ENCODE results near the gene NT5DC1. TPM values are rescaled to one million over a fixed set of nuclear protein-coding genes. Genes with fewer than 3 reads are reported as not detected.

Gene NT5DC1
- total RNA-seq, 1 experiment from 2014 or later = 61.9 TPM

DNA sequence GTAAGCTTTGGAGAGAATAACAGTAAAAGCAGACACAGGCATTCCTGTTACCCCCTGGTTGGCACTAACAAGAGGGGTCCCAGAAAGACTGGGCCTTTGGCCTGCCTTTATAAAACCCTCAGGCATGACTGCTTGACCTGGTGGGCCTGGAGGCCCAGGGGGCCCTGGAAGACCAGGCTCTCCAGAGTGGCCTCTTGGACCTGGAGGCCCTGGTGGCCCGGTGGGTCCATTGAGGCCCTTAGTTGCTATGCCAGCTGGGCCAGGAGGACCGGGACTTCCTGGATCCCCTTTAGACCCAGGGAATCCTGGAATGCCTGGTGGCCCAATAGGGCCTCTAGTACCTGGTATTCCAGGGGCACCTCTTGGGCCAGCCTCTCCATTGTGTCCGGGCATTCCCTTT lies 19.8 kb downstream of the NT5DC1 start:
- Mint-ChIP-seq H3K4me3 (ENCODE audit: low read depth, unreplicated experiment) (no peak overlapping the region), H3K27me3 (ENCODE audit: unreplicated experiment) (no peaks in the 10 kb centered on the region), H3K27ac (ENCODE audit: unreplicated experiment) (no peak overlapping the region), H3K36me3 (ENCODE audit: insufficient read depth, unreplicated experiment) (peaks cover 3% of the 10 kb centered on the region), H3K4me1 (ENCODE audit: low read depth, unreplicated experiment) (no peaks in the 10 kb centered on the region), H3K9me3 (ENCODE audit: low read depth, unreplicated experiment) (no peaks in the 10 kb centered on the region)
- CTCF ChIA-PET = no interaction called here
- no peak for DNase-seq
- TF ChIP-seq, protein P1, sequence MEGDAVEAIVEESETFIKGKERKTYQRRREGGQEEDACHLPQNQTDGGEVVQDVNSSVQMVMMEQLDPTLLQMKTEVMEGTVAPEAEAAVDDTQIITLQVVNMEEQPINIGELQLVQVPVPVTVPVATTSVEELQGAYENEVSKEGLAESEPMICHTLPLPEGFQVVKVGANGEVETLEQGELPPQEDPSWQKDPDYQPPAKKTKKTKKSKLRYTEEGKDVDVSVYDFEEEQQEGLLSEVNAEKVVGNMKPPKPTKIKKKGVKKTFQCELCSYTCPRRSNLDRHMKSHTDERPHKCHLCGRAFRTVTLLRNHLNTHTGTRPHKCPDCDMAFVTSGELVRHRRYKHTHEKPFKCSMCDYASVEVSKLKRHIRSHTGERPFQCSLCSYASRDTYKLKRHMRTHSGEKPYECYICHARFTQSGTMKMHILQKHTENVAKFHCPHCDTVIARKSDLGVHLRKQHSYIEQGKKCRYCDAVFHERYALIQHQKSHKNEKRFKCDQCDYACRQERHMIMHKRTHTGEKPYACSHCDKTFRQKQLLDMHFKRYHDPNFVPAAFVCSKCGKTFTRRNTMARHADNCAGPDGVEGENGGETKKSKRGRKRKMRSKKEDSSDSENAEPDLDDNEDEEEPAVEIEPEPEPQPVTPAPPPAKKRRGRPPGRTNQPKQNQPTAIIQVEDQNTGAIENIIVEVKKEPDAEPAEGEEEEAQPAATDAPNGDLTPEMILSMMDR (IDR thresholded peaks at IDR 0.05; ENCODE audit: unreplicated experiment) = no peak
- no TSS peak for BruUV-seq (replicated peaks)
- intact Hi-C loops (cut with micrococcal nuclease; ENCODE audit: unreplicated experiment) = no loop called here

DNA sequence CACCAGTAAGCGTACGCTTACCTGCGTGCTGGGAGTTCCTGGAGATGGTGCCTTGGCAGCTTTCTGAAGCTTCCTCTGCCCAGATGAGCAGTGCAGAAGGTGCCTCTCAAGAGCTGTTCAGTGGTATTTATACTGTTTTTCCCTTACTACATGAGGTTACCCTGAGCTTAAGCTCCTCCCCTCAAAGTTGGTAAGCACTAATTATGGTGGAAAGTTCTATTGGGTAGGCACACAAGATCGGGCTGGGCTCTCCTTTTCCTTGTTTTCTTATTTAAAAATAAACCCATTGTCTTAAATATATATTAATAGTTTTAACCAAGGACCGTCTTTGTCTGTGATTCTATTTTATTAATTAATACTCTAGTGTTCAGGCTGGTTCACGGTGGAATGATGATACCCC lies 25.4 kb downstream of the NT5DC1 start, which contains the start of gene COL10A1:
Gene COL10A1 (minus strand): TSS at position 101 of the 400 bp plus-strand sequence. CDS start 640 bp downstream, outside the sequence.
- no TSS peak for BruUV-seq (replicated peaks)

DNA sequence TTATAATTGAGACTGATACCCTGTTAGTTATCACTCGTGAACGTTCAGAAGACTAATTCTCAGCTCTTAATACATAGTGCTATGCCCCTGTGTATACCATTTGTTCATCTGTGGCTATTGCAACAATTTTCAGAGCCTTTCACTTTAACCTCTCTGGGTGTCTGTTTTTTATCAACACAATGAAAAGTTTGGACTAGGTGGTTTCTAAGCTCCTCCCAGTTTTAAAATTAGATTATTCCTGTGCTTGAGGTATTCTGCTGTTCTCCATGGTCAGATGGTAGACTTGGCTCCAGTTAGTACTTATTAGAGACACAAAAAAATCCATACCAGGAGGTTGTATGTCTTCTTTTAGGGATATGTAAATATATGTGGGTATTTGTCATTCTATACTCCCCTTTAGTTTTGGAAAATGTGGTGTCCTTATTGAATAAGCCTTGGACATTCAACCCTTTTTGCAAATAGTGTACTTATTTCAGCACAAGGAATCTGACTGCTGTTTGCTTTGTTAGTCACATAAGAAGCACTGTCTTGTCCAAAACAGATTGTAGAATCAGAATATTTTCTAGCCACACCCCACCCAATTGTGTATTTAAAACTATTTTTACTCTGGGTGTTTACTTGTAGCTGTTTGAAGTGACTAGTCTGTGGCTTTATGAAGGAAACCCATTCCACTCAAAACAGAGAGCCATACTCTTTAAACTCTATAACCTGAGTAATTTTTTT lies 27.3 kb downstream of the NT5DC1 start:
- CTCF ChIA-PET = no interaction called here
- no peaks in the 10 kb centered on the region for H3K36me3 Mint-ChIP-seq (ENCODE audit: insufficient read depth, unreplicated experiment)
- no TSS peak for BruUV-seq (replicated peaks)

More for the DNA sequence above, 25.4 kb downstream of the NT5DC1 start, which contains the start of gene COL10A1:
- CTCF ChIA-PET = no interaction called here
- no peak within 1 kb of the TSS for H3K27ac Mint-ChIP-seq (ENCODE audit: unreplicated experiment)
- no peaks in the 10 kb centered on the region for H3K4me1 Mint-ChIP-seq (ENCODE audit: low read depth, unreplicated experiment)
- intact Hi-C loops (cut with micrococcal nuclease; ENCODE audit: unreplicated experiment) = no loop called here
- H3K4me3 Mint-ChIP-seq (ENCODE audit: low read depth, unreplicated experiment) = no peak within 1 kb of the TSS
- TF ChIP-seq, protein P1 (IDR thresholded peaks at IDR 0.05; ENCODE audit: unreplicated experiment) = no peak
- no peaks in the 10 kb centered on the region for H3K9me3 Mint-ChIP-seq (ENCODE audit: low read depth, unreplicated experiment)
- H3K27me3 Mint-ChIP-seq (ENCODE audit: unreplicated experiment) = no peaks in the 10 kb centered on the region
- DNase-seq = no peak
- H3K36me3 Mint-ChIP-seq (ENCODE audit: insufficient read depth, unreplicated experiment) = peaks cover 3% of the 10 kb centered on the region

DNA sequence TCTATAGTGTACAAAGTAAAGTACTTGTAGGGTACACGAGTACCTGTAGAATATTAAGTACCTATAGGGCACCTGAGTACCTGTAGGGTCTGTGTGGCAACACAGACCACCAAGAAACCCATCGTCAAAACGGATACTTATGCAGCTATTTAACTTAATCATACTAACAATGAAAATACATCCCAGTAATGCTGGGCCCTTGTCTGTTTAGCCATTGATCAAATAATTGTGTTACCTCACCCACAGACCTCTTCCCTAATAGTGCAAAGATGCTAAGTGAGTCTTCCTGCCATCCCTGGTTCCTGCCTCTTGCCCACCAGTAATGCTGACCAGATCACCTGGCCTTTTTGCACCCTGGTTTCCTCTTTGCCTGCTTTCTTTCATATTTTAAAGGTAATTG lies 32.8 kb downstream of the NT5DC1 start:
- Mint-ChIP-seq H3K4me3 (ENCODE audit: low read depth, unreplicated experiment) (no peak overlapping the region), H3K9me3 (ENCODE audit: low read depth, unreplicated experiment) (no peaks in the 10 kb centered on the region), H3K27me3 (ENCODE audit: unreplicated experiment) (no peaks in the 10 kb centered on the region), H3K4me1 (ENCODE audit: low read depth, unreplicated experiment) (no peaks in the 10 kb centered on the region), H3K27ac (ENCODE audit: unreplicated experiment) (no peak overlapping the region), H3K36me3 (ENCODE audit: insufficient read depth, unreplicated experiment) (no peaks in the 10 kb centered on the region)
- no peak for DNase-seq
- TF ChIP-seq, protein P1 (IDR thresholded peaks at IDR 0.05; ENCODE audit: unreplicated experiment) = no peak
- no TSS peak for BruUV-seq (replicated peaks)
- intact Hi-C loops (cut with micrococcal nuclease; ENCODE audit: unreplicated experiment) = no loop called here
- CTCF ChIA-PET = no interaction called here

More for the DNA sequence above, 27.3 kb downstream of the NT5DC1 start:
- Mint-ChIP-seq H3K4me3 (ENCODE audit: low read depth, unreplicated experiment) (no peak overlapping the region), H3K27me3 (ENCODE audit: unreplicated experiment) (no peaks in the 10 kb centered on the region), H3K9me3 (ENCODE audit: low read depth, unreplicated experiment) (no peaks in the 10 kb centered on the region), H3K27ac (ENCODE audit: unreplicated experiment) (no peak overlapping the region), H3K4me1 (ENCODE audit: low read depth, unreplicated experiment) (no peaks in the 10 kb centered on the region)
- intact Hi-C loops (cut with micrococcal nuclease; ENCODE audit: unreplicated experiment) = no loop called here
- TF ChIP-seq, protein P1 (IDR thresholded peaks at IDR 0.05; ENCODE audit: unreplicated experiment) = no peak
- DNase-seq = no peak

Data from Calu3 (cell line).